ENCODE measurements around the gene CMC1.
"Not testable (repeated sequence)": the region's sequence is repeated elsewhere in the genome, so short reads cannot be mapped to it uniquely, and the experiment has no call there.

The CMC1 gene

DNA sequence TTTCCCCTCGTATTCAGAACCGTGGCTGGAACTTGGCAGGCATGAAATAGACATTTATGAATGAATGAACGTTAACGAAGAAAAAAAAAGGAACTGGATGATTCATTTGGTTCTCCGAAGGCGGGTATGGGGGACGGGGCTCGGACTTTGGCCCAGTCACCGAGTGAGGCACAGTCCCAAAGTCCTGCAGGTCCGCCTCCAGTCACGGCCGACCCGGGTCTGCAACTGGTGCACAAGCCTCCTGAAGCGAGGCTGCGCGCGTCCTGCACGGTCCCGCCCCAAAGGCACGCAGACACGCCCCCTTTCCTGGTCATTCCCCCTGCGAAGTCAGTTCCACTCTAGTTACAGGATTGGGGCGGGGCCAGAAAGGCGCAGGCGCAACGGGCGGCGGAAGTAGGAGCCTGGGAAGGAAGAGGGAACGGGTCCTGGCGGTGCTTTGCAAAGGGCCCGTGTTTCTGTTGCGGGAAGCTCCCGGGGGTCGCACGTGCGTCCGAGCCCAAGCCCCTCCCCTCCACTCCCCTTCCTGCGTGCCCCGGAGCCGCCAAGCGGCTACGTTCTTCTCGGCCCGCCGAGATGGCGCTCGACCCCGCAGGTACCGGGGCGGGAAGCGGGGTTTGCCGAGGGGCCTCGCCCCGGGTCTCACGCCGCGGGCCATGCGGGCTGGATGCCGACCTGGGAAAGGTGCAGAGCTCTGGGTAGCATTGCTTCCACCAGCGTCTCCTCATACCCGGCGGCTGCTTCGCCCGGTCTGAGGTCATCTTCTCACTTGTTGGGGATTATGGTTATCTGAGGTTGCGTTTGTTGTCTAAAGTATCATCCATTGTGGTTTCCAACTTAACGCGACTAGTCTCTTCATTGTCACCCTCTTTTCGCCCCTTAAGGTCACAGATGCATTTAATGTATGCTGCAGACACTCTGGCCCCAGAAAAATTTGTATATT, at the start of gene CMC1:
TSS of gene CMC1 (plus strand) at position 399 of the 940 bp plus-strand sequence. CDS start at position 574, 175 bp downstream.
- no peaks in the 10 kb centered on the region for H3K9me3 ChIP-seq
- H3K4me3 ChIP-seq, result peak within 1 kb of the TSS; percentile 71 to 96
- H3K27me3 ChIP-seq, result no peaks in the 10 kb centered on the region
- peaks cover 0 to 25% (median 13%) of the 10 kb centered on the region in 4 donors for H3K4me1 ChIP-seq
- H3K27ac ChIP-seq, result peak within 1 kb of the TSS; percentile 68 to 83
- H3K36me3 ChIP-seq, result no peaks in the 10 kb centered on the region
- TF ChIP-seq CTCF (IDR thresholded peaks at IDR 0.05), result no peak
- intact Hi-C loops (cut with DNase I; ENCODE audit: low total_unique reads), result no loop called here
- DNase-seq, result peak; percentile 98

DNA sequence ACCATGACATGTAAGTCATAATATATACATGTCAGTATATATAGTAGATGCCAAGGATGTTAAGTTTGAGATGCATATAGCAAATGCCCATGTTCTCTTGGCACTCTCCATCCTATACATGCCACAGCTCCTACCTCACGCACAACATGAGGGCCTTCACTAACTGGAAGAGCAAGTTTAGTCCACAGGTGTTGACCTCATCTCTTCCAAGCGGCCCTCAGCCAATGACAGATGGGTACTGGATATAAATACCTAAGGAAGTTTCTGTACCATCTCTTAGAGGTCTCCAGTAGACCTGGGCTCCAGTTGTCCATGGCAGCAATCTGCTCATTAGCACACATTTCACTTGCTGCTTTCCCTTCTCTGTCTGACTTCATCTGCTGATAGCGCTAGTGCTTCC, 43.3 kb upstream of the CMC1 start:
- Histone ChIP-seq H3K27ac (no peak overlapping the region), H3K27me3 (no peaks in the 10 kb centered on the region), H3K9me3 (no peaks in the 10 kb centered on the region), H3K4me3 (no peak overlapping the region), H3K4me1 (no peaks in the 10 kb centered on the region), H3K36me3 (no peaks in the 10 kb centered on the region)
- intact Hi-C loops (cut with DNase I; ENCODE audit: low total_unique reads), result no loop called here
- no peak for TF ChIP-seq CTCF (IDR thresholded peaks at IDR 0.05)
- no peak for DNase-seq

DNA sequence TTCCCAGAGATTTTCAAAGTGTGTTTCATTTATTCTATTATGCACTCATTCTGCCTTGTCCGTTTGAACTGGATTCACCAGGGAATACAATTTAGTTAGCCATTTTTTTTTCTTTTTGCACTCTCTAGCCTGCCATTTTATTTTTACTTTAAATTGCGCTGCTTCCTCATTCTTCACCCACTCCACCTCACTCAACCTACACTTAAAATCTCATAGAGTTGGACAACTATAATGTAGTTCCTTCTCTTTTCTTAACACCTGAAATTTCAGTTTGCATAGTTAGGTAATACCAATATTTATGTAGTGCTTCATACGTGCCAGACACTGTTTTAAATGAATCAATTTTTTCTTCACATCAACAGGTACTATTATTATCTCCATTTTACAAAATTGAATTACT, 42.4 kb upstream of the CMC1 start:
- Histone ChIP-seq H3K9me3 (no peaks in the 10 kb centered on the region), H3K36me3 (no peaks in the 10 kb centered on the region), H3K27me3 (no peaks in the 10 kb centered on the region), H3K4me3 (no peak overlapping the region), H3K4me1 (no peaks in the 10 kb centered on the region), H3K27ac (no peak overlapping the region)
- intact Hi-C loops (cut with DNase I; ENCODE audit: low total_unique reads), result no loop called here
- no peak for TF ChIP-seq CTCF (IDR thresholded peaks at IDR 0.05)
- DNase-seq, result no peak

DNA sequence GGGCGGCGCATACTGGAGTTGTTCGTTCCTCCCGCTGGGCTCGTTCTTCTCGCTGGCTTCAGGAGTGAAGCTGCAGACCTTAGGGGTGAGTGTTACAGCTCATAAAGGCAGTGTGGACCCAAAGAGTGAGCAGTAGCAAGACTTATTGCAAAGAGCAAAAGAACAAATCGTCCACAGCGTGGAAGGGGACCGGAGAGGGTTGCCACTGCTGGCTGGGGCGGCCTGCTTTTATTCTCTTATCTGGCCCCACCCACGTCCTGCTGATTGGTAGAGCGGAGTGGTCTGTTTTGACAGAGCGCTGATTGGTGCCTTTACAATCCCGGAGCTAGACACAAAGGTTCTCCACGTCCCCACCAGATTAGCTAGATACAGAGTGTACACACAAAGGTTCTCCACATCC, 41.8 kb upstream of the CMC1 start:
- H3K4me1 ChIP-seq; intact Hi-C loops (cut with DNase I; ENCODE audit: low total_unique reads); H3K27me3 ChIP-seq; H3K36me3 ChIP-seq; H3K9me3 ChIP-seq; H3K27ac ChIP-seq; DNase-seq; H3K4me3 ChIP-seq: not testable (repeated sequence)

GRCh38 chr3:28200366-28200848, 41.0 kb upstream of the CMC1 start:
- H3K9me3 ChIP-seq; H3K27me3 ChIP-seq; H3K4me1 ChIP-seq; H3K36me3 ChIP-seq; DNase-seq; intact Hi-C loops (cut with DNase I; ENCODE audit: low total_unique reads); H3K27ac ChIP-seq: not testable (repeated sequence)
- H3K4me3 ChIP-seq, result peak overlapping the region in 1 of 2 donors; percentile 19

DNA sequence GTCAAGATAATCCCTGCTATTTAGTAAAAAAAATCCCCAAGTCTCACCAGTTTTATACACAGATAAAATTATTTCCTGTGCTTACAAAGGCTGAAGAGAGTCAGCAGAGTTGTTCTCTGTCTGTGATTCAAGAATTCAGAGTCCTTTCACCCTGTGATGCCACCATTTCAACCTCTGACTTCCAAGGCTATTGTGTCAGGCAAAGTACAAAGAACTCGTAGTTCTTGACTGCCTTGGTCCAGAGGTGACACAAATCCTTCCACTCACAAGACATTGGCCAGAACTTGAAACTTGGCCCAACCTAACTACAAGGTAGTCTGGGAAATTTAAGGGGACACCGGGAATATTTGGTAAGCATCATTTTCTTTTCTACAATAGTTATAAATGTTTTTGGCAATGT, 34.9 kb upstream of the CMC1 start:
- H3K36me3 ChIP-seq, result no peaks in the 10 kb centered on the region
- peaks cover 0 to 6% (median 0%) of the 10 kb centered on the region in 4 donors for H3K4me1 ChIP-seq
- H3K27me3 ChIP-seq, result no peaks in the 10 kb centered on the region
- no peak for DNase-seq
- H3K9me3 ChIP-seq, result no peaks in the 10 kb centered on the region
- H3K4me3 ChIP-seq, result no peak overlapping the region
- no peak overlapping the region for H3K27ac ChIP-seq
- intact Hi-C loops (cut with DNase I; ENCODE audit: low total_unique reads), result no loop called here
- no peak for TF ChIP-seq CTCF (IDR thresholded peaks at IDR 0.05)

Measured in tibial artery (tissue), 4 donors.